Measurements from ENCODE around the gene ARHGEF7.

GRCh38 chr13:111115965-111116521 lies 933 bp downstream of the ARHGEF7 start:
- no peak for TF ChIP-seq CTCF (IDR thresholded peaks at IDR 0.05)
- no peak for TF ChIP-seq POLR2A (IDR thresholded peaks at IDR 0.05)

Data from lower leg skin (tissue), 3 donors.